HG02938 (cell line): ENCODE measurements around the gene CASK.
A peak's percentile ranks its signal among the peaks of the same experiment; 100 is the strongest.
"Not testable (repeated sequence)": the region's sequence is repeated elsewhere in the genome, so short reads cannot be mapped to it uniquely, and the experiment has no call there.

Source experiments
- ATAC-seq: cut with Tn5 transposase; IDR thresholded peaks from one replicate; pipeline ENCODE4 v1.9.1; 2021; ENCODE audit warnings: mild to moderate bottlenecking, moderate library complexity; ENCODE audit not compliant: unreplicated experiment

CASK gene

GRCh38 chrX:41655631-41656030, 267.7 kb downstream of the CASK start:
- no peak for ATAC-seq

GRCh38 chrX:41655101-41655500, 268.3 kb downstream of the CASK start:
- ATAC-seq = no peak

- no peak for ATAC-seq
Observed at GRCh38 chrX:41653125-41653524, 270.2 kb downstream of the CASK start.

- not testable (repeated sequence) for ATAC-seq
Observed at GRCh38 chrX:41646201-41646600, 277.2 kb downstream of the CASK start.

GRCh38 chrX:41634284-41634683, 289.1 kb downstream of the CASK start:
- ATAC-seq = no peak

GRCh38 chrX:41630091-41630490, 293.3 kb downstream of the CASK start:
- ATAC-seq = no peak

GRCh38 chrX:41629539-41629938, 293.8 kb downstream of the CASK start:
- no peak for ATAC-seq

- no peak for ATAC-seq
Observed at GRCh38 chrX:41621222-41621723, 302.1 kb downstream of the CASK start.

- no peak for ATAC-seq
Observed at GRCh38 chrX:41619221-41619620, 304.1 kb downstream of the CASK start.

- no peak for ATAC-seq
Observed at GRCh38 chrX:41616935-41617334, 306.4 kb downstream of the CASK start.

- no peak for ATAC-seq
Observed at GRCh38 chrX:41616255-41616654, 307.1 kb downstream of the CASK start.

- no peak for ATAC-seq
Observed at GRCh38 chrX:41608244-41608643, 315.1 kb downstream of the CASK start.

- ATAC-seq = no peak
Observed at GRCh38 chrX:41607264-41607832, 316.0 kb downstream of the CASK start.

GRCh38 chrX:41606057-41606456, 317.3 kb downstream of the CASK start:
- ATAC-seq = not testable (repeated sequence)

GRCh38 chrX:41604766-41605543, 318.4 kb downstream of the CASK start:
- ATAC-seq = no peak

GRCh38 chrX:41604177-41604576, 319.2 kb downstream of the CASK start:
- ATAC-seq = no peak

GRCh38 chrX:41603596-41603995, 319.8 kb downstream of the CASK start:
- ATAC-seq = no peak

- no peak for ATAC-seq
Observed at GRCh38 chrX:41602816-41603345, 320.5 kb downstream of the CASK start.

GRCh38 chrX:41600291-41600690, 323.1 kb downstream of the CASK start:
- no peak for ATAC-seq

GRCh38 chrX:41599507-41599906, 323.8 kb downstream of the CASK start:
- ATAC-seq = no peak

- ATAC-seq = peak; percentile 98
Observed at GRCh38 chrX:41596596-41596995, 326.8 kb downstream of the CASK start.

- ATAC-seq = no peak
Observed at GRCh38 chrX:41594634-41595033, 328.7 kb downstream of the CASK start.
